Stimulated activated CD8-positive, alpha-beta memory T cell treated with anti-CD3 and anti-CD28 coated beads, Interleukin-2, amount 100 ng/mL, for 1 hour (primary cell): ENCODE results near the gene GNPAT.

Experiments used
- DNase-seq, 2 donors: peaks; one replicate each; pipeline ENCODE4 v3.0.0-alpha.2; 2020; ENCODE audit warnings: low read depth in 2 of 2

GNPAT gene

GRCh38 chr1:231317306-231318014 is 76.4 kb downstream of the GNPAT start:
- DNase-seq, result no peak

DNA sequence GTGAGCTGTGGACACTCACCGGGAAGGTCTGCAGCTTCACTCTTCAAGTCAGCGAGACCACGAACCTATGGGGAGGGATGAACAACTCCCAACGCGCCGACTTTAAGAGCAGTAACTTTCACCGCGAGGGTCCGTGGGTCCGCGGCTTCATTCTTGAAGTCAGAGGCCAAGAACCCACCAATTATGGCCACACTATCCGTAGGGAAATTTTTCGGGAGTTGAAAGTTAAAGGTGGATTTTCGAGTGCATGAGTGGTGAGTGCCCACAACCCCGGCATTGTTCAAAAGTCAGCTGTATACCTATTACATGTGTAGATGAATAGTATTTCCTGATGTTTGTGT is 77.0 kb downstream of the GNPAT start:
- no peak for DNase-seq

DNA sequence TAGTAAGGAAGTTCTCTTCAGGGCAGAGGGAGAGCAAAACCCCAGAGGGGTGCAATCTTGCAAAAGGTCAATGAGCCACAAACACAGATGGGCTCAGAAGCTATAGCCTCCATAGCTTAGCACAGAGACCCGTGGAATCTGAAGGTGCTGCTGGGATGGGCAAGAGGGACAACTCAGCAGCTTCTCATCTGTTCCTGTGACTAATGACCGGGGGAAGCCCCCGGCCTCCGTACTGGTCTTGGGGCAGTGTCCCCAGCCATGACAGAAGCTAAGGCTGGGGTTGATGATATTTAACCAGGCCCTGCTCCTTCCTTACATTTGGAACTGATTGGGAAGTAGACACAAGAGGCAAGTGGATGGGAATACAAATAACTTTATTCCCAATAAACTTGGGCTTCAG is 77.6 kb downstream of the GNPAT start:
- no peak for DNase-seq

DNA sequence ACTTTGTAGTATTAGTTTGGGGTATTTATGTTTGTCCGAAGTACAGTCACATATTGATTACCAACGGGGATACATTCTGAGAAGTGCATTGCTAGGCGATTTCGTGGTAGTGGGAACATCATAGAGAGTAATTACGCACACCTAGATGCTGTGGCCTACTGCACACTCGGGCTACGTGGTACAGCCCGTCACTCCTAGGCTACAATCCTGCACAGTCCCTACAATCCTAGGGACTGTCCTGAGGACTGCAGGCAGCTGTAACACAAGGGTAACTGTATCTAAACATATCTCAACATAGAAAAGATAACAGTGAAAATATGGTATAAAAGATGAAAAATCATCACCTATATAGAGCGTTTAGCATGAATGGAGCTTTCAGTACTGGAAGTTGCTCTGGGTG is 78.1 kb downstream of the GNPAT start:
- DNase-seq, result no peak

- no peak for DNase-seq
These were observed 82.0 kb downstream of the GNPAT start for GRCh38 chr1:231322880-231323530.

GRCh38 chr1:231324660-231325059 is 83.6 kb downstream of the GNPAT start:
- DNase-seq, result no peak

- DNase-seq, result no peak
These were observed 85.2 kb downstream of the GNPAT start for GRCh38 chr1:231326248-231326647.
